Measurements from ENCODE around the gene DNPH1. TPM values are rescaled to one million over a fixed set of nuclear protein-coding genes. Genes with fewer than 3 reads are reported as not detected.

DNPH1 gene
- total RNA-seq, 1 donor from 2014 or later, result 39.1 TPM

DNA sequence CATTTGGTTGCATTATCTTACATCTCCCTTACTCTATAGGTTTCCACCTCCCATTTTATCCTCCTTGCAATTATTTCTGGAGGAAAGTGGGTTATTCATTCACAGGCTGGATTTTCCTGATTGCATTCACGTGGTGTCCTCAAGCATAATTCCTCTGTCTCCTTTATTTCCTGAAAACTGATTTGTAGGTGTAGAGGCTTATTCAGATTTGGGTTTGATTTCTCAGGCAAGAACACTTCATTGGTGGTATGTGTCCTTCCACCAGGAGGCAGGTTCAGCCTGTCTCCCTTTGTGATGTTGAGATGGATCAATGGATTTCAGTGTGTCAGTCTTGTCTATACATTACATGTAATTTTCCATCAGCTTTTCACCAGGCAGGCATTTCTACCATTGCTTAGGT, 17.3 kb downstream of the DNPH1 start:
- Histone ChIP-seq H3K9me3 (no peaks in the 10 kb centered on the region), H3K36me3 (peaks cover 20 to 34% of the 10 kb centered on the region in 2 donors), H3K27me3 (no peaks in the 10 kb centered on the region), H3K4me1 (no peaks in the 10 kb centered on the region), H3K27ac (no peak overlapping the region), H3K4me3 (no peak overlapping the region)
- TF ChIP-seq, protein P1, sequence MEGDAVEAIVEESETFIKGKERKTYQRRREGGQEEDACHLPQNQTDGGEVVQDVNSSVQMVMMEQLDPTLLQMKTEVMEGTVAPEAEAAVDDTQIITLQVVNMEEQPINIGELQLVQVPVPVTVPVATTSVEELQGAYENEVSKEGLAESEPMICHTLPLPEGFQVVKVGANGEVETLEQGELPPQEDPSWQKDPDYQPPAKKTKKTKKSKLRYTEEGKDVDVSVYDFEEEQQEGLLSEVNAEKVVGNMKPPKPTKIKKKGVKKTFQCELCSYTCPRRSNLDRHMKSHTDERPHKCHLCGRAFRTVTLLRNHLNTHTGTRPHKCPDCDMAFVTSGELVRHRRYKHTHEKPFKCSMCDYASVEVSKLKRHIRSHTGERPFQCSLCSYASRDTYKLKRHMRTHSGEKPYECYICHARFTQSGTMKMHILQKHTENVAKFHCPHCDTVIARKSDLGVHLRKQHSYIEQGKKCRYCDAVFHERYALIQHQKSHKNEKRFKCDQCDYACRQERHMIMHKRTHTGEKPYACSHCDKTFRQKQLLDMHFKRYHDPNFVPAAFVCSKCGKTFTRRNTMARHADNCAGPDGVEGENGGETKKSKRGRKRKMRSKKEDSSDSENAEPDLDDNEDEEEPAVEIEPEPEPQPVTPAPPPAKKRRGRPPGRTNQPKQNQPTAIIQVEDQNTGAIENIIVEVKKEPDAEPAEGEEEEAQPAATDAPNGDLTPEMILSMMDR (IDR thresholded peaks at IDR 0.05), result no peak
- intact Hi-C loops (cut with DNase I), result no loop called here
- peak in 1 of 2 donors; percentile 2 for DNase-seq (ENCODE audit: low spot score in 2 of 2)

DNA sequence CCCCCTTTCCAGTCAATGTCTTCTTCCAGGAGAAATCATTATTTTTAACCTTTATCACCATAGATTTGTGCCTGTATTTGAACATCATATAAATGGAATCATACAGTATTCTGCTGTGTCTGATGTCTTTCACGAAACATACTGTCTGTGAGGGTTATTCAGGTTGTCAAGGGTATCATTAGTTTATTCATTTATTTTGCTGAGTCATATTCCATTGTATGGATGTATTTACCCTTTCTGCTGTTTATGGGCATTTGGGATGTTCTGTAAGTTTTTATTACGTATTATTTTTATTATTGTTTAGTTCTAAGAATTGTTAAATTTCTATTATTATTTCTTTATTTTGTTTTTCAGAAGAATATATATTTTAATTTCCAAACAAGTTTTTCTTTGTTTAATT, 22.0 kb downstream of the DNPH1 start:
- intact Hi-C loops (cut with DNase I), result no loop called here
- H3K4me3 ChIP-seq, result no peak overlapping the region
- no peak overlapping the region for H3K27ac ChIP-seq
- no peaks in the 10 kb centered on the region for H3K27me3 ChIP-seq
- no peaks in the 10 kb centered on the region for H3K4me1 ChIP-seq
- TF ChIP-seq, protein P1 (IDR thresholded peaks at IDR 0.05), result no peak
- H3K36me3 ChIP-seq, result peaks cover 15 to 43% of the 10 kb centered on the region in 2 donors
- DNase-seq (ENCODE audit: low spot score in 2 of 2), result no peak
- no peaks in the 10 kb centered on the region for H3K9me3 ChIP-seq

DNA sequence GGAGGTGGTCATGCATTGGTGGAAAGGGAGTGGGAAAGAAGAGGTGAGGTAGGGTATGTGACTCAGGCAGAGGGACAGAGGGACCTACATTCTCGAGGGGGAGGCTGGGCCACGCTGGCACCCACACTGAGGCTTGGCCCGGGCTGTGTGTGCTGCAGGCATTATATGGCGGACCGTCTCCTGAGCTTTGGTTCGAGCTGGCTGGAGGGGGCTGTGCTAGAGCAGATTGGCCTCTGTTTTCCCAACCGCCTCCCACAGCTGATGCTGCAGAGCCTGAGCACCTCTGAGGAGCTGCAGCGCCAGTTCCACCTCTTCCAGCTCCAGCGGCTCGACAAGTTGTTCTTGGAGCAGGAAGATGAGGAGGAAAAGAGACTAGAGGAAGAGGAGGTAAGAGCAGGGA, 23.4 kb downstream of the DNPH1 start:
- intact Hi-C loops (cut with DNase I), result no loop called here
- TF ChIP-seq, protein P1 (IDR thresholded peaks at IDR 0.05), result no peak
- no peaks in the 10 kb centered on the region for H3K4me1 ChIP-seq
- H3K27me3 ChIP-seq, result no peaks in the 10 kb centered on the region
- H3K27ac ChIP-seq, result no peak overlapping the region
- H3K36me3 ChIP-seq, result peaks cover 15 to 44% of the 10 kb centered on the region in 2 donors
- no peak overlapping the region for H3K4me3 ChIP-seq
- DNase-seq (ENCODE audit: low spot score in 2 of 2), result no peak
- no peaks in the 10 kb centered on the region for H3K9me3 ChIP-seq

DNA sequence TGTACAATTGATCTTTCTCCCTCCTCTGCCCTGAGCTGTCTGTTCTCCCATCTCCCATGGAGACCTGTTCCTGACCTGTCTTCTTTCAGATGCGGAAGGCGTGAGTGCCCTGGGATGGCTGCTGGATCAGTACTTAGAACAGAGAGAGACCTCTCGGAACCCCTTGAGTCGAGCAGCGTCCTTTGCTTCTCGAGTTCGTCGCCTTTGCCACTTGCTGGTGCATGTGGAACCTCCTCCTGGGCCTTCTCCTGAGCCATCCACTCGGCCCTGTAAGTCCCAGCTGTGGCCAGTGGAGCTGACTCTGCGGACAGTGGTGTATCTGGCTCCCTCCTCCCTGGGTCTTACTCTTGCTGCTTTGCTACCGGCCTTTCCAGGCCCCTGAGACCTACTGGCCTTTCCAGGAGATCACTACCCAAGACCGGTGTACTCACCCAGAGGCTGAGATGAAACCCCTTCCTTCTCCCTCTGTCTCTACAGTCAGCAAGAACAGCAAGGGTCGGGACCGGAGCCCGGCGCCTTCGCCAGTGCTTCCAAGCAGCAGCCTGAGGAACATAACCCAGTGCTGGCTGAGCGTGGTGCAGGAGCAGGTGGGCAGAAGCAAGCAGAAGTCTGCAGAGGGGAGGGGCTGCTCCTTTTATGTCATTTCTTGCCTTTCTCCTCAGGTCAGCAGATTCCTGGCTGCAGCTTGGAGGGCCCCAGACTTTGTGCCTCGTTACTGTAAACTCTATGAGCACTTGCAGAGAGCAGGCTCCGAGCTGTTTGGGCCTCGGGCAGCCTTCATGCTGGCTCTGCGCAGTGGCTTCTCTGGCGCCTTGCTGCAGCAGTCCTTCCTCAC, 24.8 kb downstream of the DNPH1 start:
- Histone ChIP-seq H3K4me3 (no peak overlapping the region), H3K27me3 (no peaks in the 10 kb centered on the region), H3K9me3 (no peaks in the 10 kb centered on the region), H3K27ac (no peak overlapping the region), H3K4me1 (no peaks in the 10 kb centered on the region), H3K36me3 (peaks cover 22 to 53% of the 10 kb centered on the region in 2 donors)
- TF ChIP-seq, protein P1 (IDR thresholded peaks at IDR 0.05), result no peak
- no peak for DNase-seq (ENCODE audit: low spot score in 2 of 2)
- intact Hi-C loops (cut with DNase I), result no loop called here

DNA sequence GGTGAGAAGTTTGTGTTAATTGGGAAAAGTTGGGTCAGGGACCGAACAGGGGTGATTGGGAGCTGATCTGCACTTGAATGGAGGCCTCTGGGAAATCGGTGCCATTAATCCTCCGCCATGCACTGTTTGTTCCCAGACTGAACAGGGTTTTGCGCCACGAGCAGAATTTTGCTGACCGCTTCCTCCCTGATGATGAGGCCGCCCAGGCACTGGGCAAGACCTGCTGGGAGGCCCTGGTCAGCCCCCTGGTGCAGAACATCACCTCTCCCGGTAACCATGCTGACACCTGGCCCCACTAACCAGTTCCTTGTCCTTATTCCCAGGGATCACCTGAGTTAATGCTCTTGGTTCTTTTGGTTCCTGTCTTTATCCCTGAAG, 25.6 kb downstream of the DNPH1 start:
- no peak overlapping the region for H3K27ac ChIP-seq
- peaks cover 25 to 53% of the 10 kb centered on the region in 2 donors for H3K36me3 ChIP-seq
- intact Hi-C loops (cut with DNase I), result no loop called here
- no peak for DNase-seq (ENCODE audit: low spot score in 2 of 2)
- no peaks in the 10 kb centered on the region for H3K27me3 ChIP-seq
- no peaks in the 10 kb centered on the region for H3K9me3 ChIP-seq
- TF ChIP-seq, protein P1 (IDR thresholded peaks at IDR 0.05), result no peak
- H3K4me1 ChIP-seq, result no peaks in the 10 kb centered on the region
- H3K4me3 ChIP-seq, result no peak overlapping the region

All from ascending aorta (tissue), 2 donors.